Posterior vena cava (tissue), 2 donors: ENCODE measurements around the gene DLAT. TPM values are rescaled to one million over a fixed set of nuclear protein-coding genes. Genes with fewer than 3 reads are reported as not detected.
"Not testable (repeated sequence)": the region's sequence is repeated elsewhere in the genome, so short reads cannot be mapped to it uniquely, and the experiment has no call there.

Experiments
- DNase-seq: peaks from one replicate; pipeline ENCODE4 v3.0.0-alpha.2; 2020; ENCODE audit warnings: low spot score
- intact Hi-C, 2 donors: fragments of 100-400 bp; cut with DNase I; formaldehyde crosslinking; loops; one replicate each; pipeline versions ENCODE4 v1.14.1 to v1.14.2; 2022 to 2023
- total RNA-seq, 2 donors: library from RNA; stranded (reverse); fragmentation: NEBNext Ultra II Directional; extraction: Animal tissue kit (Norgen Biotek cat#: 25700); gene quantifications; one replicate each; pipeline ENCODE4 v1.2.1, GENCODE V29; 2021
- donor health status: DM: yes; HTN: yes; CAD: no.
- donor health status: DM: yes; HTN: yes; CAD: no.

Gene DLAT
- total RNA-seq, 2 donors from 2014 or later, result 22.8 to 25.5 TPM

GRCh38 chr11:112042161-112042960, 17.2 kb downstream of the DLAT start:
- intact Hi-C loops, result no loop called here

GRCh38 chr11:112042961-112043304, 17.7 kb downstream of the DLAT start:
- DNase-seq, result no peak
- intact Hi-C loops, result no loop called here

More at GRCh38 chr11:112042161-112042960, 17.2 kb downstream of the DLAT start:
- DNase-seq, result no peak

- DNase-seq, result no peak
- intact Hi-C loops, result no loop called here
Measured at GRCh38 chr11:112044961-112045360, 19.8 kb downstream of the DLAT start.

GRCh38 chr11:112046647-112047046, 21.4 kb downstream of the DLAT start:
- intact Hi-C loops, DNase-seq: not testable (repeated sequence)

- intact Hi-C loops, DNase-seq: not testable (repeated sequence)
Measured at GRCh38 chr11:112048256-112048655, 23.0 kb downstream of the DLAT start.

GRCh38 chr11:112049777-112050176, 24.6 kb downstream of the DLAT start:
- no peak for DNase-seq
- intact Hi-C loops, result no loop called here

GRCh38 chr11:112050721-112051120, 25.5 kb downstream of the DLAT start:
- no peak for DNase-seq
- intact Hi-C loops, result no loop called here

- intact Hi-C loops, result no loop called here
- no peak for DNase-seq
Measured at GRCh38 chr11:112051768-112052167, 26.6 kb downstream of the DLAT start.

GRCh38 chr11:112057170-112057569, 32.0 kb downstream of the DLAT start:
- intact Hi-C loops, result no loop called here
- DNase-seq, result no peak

GRCh38 chr11:112058103-112058502, 32.9 kb downstream of the DLAT start:
- no peak for DNase-seq
- intact Hi-C loops, result no loop called here

GRCh38 chr11:112062923-112063322, 37.7 kb downstream of the DLAT start:
- intact Hi-C loops, result no loop called here

GRCh38 chr11:112073941-112074811, 49.0 kb downstream of the DLAT start, which contains the start of the genes NKAPD1 and PIH1D2:
Gene NKAPD1 (plus strand): TSS chr11:112074299. CDS start chr11:112075575, 1,276 bp downstream.
Gene PIH1D2 (minus strand): TSS chr11:112074017. CDS start chr11:112073174, 843 bp downstream.
- peak; percentile 91 for DNase-seq
- intact Hi-C loops, result no loop called here

More at GRCh38 chr11:112062923-112063322, 37.7 kb downstream of the DLAT start:
- no peak for DNase-seq

GRCh38 chr11:112082729-112083128, 57.5 kb downstream of the DLAT start:
- DNase-seq, result no peak
- intact Hi-C loops, result no loop called here

- DNase-seq, result no peak
- intact Hi-C loops, result no loop called here
Measured at GRCh38 chr11:112085822-112086421, 60.7 kb downstream of the DLAT start.

GRCh38 chr11:112086422-112087191, 61.4 kb downstream of the DLAT start, which contains the start of the genes SDHD and TIMM8B:
Gene SDHD (plus strand): TSS chr11:112086873. CDS start chr11:112086908, 35 bp downstream.
Gene TIMM8B (minus strand): TSS chr11:112086756. CDS start chr11:112086723, 33 bp downstream.
- peak; percentile 98 for DNase-seq
- intact Hi-C loops, result no loop called here

GRCh38 chr11:112087212-112087611, 62.0 kb downstream of the DLAT start:
- intact Hi-C loops, result no loop called here

GRCh38 chr11:112095302-112095701, 70.1 kb downstream of the DLAT start:
- DNase-seq, intact Hi-C loops: not testable (repeated sequence)

More at GRCh38 chr11:112087212-112087611, 62.0 kb downstream of the DLAT start:
- no peak for DNase-seq

- intact Hi-C loops, result no loop called here
- no peak for DNase-seq
Measured at GRCh38 chr11:112096194-112096593, 71.0 kb downstream of the DLAT start.
